GM10847 (cell line): ENCODE data around the gene PAX2.

Experiments used
- POLR2A ChIP-seq: IDR thresholded peaks from 2 replicates; pipeline ENCODE4 v1.6.1; 2011; ENCODE audit not compliant: insufficient read length; ENCODE audit errors: extremely low read depth

PAX2 gene

GRCh38 chr10:100825325-100825875 is 80.0 kb downstream of the PAX2 start:
- no peak for TF ChIP-seq POLR2A

GRCh38 chr10:100826031-100826651 is 80.8 kb downstream of the PAX2 start:
- TF ChIP-seq POLR2A = no peak

GRCh38 chr10:100826661-100826982 is 81.2 kb downstream of the PAX2 start:
- TF ChIP-seq POLR2A = no peak

- TF ChIP-seq POLR2A = no peak
Observed at GRCh38 chr10:100826983-100827818, 81.8 kb downstream of the PAX2 start.

GRCh38 chr10:100827819-100828737 is 82.7 kb downstream of the PAX2 start:
- TF ChIP-seq POLR2A = no peak

- TF ChIP-seq POLR2A = no peak
Observed at GRCh38 chr10:100828738-100829096, 83.3 kb downstream of the PAX2 start.

- no peak for TF ChIP-seq POLR2A
Observed at GRCh38 chr10:100829097-100829870, 83.9 kb downstream of the PAX2 start.

GRCh38 chr10:100829933-100830727 is 84.7 kb downstream of the PAX2 start:
- TF ChIP-seq POLR2A = no peak

GRCh38 chr10:100830728-100831111 is 85.3 kb downstream of the PAX2 start:
- TF ChIP-seq POLR2A = no peak

GRCh38 chr10:100831742-100832141 is 86.4 kb downstream of the PAX2 start:
- TF ChIP-seq POLR2A = no peak

- no peak for TF ChIP-seq POLR2A
Observed at GRCh38 chr10:100835810-100836209, 90.4 kb downstream of the PAX2 start.

- TF ChIP-seq POLR2A = no peak
Observed at GRCh38 chr10:100836891-100837290, 91.5 kb downstream of the PAX2 start.

GRCh38 chr10:100837300-100837699 is 91.9 kb downstream of the PAX2 start:
- TF ChIP-seq POLR2A = no peak

- no peak for TF ChIP-seq POLR2A
Observed at GRCh38 chr10:100838986-100839385, 93.6 kb downstream of the PAX2 start.
